ENCODE measurements around the gene CDK2AP2.
"Not testable (repeated sequence)": the region's sequence is repeated elsewhere in the genome, so short reads cannot be mapped to it uniquely, and the experiment has no call there.

Gene CDK2AP2

DNA sequence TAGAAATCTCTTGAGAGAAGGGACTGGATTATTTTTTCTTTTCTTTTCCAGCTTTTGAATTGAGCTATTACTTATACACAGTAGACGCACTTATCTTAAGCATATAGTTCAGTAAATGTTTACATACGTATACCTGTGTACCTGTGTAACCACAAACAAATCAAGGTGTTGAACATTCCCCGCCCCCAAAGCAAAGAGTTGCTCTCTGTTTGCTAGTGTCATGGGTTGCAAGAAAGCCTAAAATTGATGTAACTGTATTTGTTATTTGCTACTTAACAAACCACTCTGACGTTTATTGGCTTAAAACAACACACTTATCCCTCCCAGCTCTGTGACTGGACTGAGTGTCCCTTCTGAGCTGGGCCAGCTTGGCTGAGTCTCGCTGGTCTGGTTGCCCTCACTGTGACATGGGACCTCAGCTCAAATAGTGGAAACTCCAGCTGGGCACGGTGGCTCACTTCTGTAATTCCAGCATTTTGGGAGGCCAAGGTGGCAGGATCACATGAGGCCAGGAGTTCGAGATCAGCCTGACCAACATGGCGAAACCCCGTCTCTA, 40.7 kb upstream of the CDK2AP2 start:
- Histone ChIP-seq H4K20me1 (ENCODE audit: low read depth, low read length) (no peaks in the 10 kb centered on the region), H3K9me2 (replicated peaks; ENCODE audit: insufficient read depth, low read length) (no peaks in the 10 kb centered on the region), H3K79me2 (ENCODE audit: insufficient read depth, low read length) (no peaks in the 10 kb centered on the region), H3K27me3 (ENCODE audit: low read length) (no peaks in the 10 kb centered on the region), H3K27ac (ENCODE audit: low read depth, low read length) (no peak overlapping the region), H3K9ac (ENCODE audit: low read length) (no peak overlapping the region), H3K4me2 (ENCODE audit: low read depth, low read length, poor library complexity, severe bottlenecking) (no peak overlapping the region), H3K9me3 (ENCODE audit: insufficient read depth, low read length) (peaks cover 15% of the 10 kb centered on the region; the same call in 1 of the 2 replicates), H3K4me3 (ENCODE audit: insufficient read depth, low read length, poor library complexity, severe bottlenecking) (no peak overlapping the region), H3K36me3 (ENCODE audit: low read length) (no peaks in the 10 kb centered on the region), H2AFZ (ENCODE audit: low read depth, low read length, severe bottlenecking) (no peak overlapping the region), H3F3A (ENCODE audit: insufficient read depth) (no peaks in the 10 kb centered on the region)
- TF ChIP-seq, protein P1, sequence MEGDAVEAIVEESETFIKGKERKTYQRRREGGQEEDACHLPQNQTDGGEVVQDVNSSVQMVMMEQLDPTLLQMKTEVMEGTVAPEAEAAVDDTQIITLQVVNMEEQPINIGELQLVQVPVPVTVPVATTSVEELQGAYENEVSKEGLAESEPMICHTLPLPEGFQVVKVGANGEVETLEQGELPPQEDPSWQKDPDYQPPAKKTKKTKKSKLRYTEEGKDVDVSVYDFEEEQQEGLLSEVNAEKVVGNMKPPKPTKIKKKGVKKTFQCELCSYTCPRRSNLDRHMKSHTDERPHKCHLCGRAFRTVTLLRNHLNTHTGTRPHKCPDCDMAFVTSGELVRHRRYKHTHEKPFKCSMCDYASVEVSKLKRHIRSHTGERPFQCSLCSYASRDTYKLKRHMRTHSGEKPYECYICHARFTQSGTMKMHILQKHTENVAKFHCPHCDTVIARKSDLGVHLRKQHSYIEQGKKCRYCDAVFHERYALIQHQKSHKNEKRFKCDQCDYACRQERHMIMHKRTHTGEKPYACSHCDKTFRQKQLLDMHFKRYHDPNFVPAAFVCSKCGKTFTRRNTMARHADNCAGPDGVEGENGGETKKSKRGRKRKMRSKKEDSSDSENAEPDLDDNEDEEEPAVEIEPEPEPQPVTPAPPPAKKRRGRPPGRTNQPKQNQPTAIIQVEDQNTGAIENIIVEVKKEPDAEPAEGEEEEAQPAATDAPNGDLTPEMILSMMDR (IDR thresholded peaks at IDR 0.05; ENCODE audit: insufficient read depth, low read length, poor library complexity, severe bottlenecking), result no peak
- no peak for TF ChIP-seq EZH2phosphoT487 (conservative IDR thresholded peaks at IDR 0.05; ENCODE audit: low read length)

DNA sequence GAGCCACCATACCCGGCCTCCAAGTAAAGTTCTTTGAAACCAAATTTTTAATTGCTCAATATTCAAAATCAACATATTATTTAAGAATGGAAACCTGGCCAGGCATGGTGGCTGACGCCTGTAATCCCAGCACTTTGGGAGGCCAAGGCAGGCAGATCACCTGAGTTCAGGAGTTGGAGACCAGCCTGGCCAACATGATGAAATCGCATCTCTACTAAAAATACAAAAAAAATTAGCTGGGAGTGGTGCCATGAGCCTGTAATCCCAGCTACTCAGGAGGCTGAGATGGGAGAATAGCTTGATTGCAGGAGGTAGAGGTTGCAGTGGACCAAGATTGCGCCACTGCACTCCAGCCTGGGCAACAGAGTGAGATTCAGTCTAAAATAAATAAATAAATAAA, 40.1 kb upstream of the CDK2AP2 start:
- not testable (repeated sequence) for H3F3A ChIP-seq (ENCODE audit: insufficient read depth); H3K4me3 ChIP-seq (ENCODE audit: insufficient read depth, low read length, poor library complexity, severe bottlenecking); H2AFZ ChIP-seq (ENCODE audit: low read depth, low read length, severe bottlenecking); H3K4me2 ChIP-seq (ENCODE audit: low read depth, low read length, poor library complexity, severe bottlenecking); H3K79me2 ChIP-seq (ENCODE audit: insufficient read depth, low read length); H3K27ac ChIP-seq (ENCODE audit: low read depth, low read length); H3K27me3 ChIP-seq (ENCODE audit: low read length); H4K20me1 ChIP-seq (ENCODE audit: low read depth, low read length); H3K36me3 ChIP-seq (ENCODE audit: low read length); H3K9me2 ChIP-seq (replicated peaks; ENCODE audit: insufficient read depth, low read length); H3K9ac ChIP-seq (ENCODE audit: low read length)
- H3K9me3 ChIP-seq (ENCODE audit: insufficient read depth, low read length), result peaks cover 15% of the 10 kb centered on the region; the same call in 1 of the 2 replicates

GRCh38 chr11:67545280-67545679, 37.3 kb upstream of the CDK2AP2 start:
- no peaks in the 10 kb centered on the region for H4K20me1 ChIP-seq (ENCODE audit: low read depth, low read length)
- no peak overlapping the region for H3K9ac ChIP-seq (ENCODE audit: low read length)
- H3K36me3 ChIP-seq (ENCODE audit: low read length), result no peaks in the 10 kb centered on the region
- no peaks in the 10 kb centered on the region for H3K9me2 ChIP-seq (replicated peaks; ENCODE audit: insufficient read depth, low read length)
- TF ChIP-seq, protein P1 (IDR thresholded peaks at IDR 0.05; ENCODE audit: insufficient read depth, low read length, poor library complexity, severe bottlenecking), result no peak
- TF ChIP-seq EZH2phosphoT487 (conservative IDR thresholded peaks at IDR 0.05; ENCODE audit: low read length), result no peak
- no peak overlapping the region for H2AFZ ChIP-seq (ENCODE audit: low read depth, low read length, severe bottlenecking)
- no peak overlapping the region for H3K4me3 ChIP-seq (ENCODE audit: insufficient read depth, low read length, poor library complexity, severe bottlenecking)
- no peak overlapping the region for H3K4me2 ChIP-seq (ENCODE audit: low read depth, low read length, poor library complexity, severe bottlenecking)
- H3K27me3 ChIP-seq (ENCODE audit: low read length), result no peaks in the 10 kb centered on the region
- H3K9me3 ChIP-seq (ENCODE audit: insufficient read depth, low read length), result no peaks in the 10 kb centered on the region
- H3K27ac ChIP-seq (ENCODE audit: low read depth, low read length), result no peak overlapping the region
- no peaks in the 10 kb centered on the region for H3F3A ChIP-seq (ENCODE audit: insufficient read depth)
- no peaks in the 10 kb centered on the region for H3K79me2 ChIP-seq (ENCODE audit: insufficient read depth, low read length)

DNA sequence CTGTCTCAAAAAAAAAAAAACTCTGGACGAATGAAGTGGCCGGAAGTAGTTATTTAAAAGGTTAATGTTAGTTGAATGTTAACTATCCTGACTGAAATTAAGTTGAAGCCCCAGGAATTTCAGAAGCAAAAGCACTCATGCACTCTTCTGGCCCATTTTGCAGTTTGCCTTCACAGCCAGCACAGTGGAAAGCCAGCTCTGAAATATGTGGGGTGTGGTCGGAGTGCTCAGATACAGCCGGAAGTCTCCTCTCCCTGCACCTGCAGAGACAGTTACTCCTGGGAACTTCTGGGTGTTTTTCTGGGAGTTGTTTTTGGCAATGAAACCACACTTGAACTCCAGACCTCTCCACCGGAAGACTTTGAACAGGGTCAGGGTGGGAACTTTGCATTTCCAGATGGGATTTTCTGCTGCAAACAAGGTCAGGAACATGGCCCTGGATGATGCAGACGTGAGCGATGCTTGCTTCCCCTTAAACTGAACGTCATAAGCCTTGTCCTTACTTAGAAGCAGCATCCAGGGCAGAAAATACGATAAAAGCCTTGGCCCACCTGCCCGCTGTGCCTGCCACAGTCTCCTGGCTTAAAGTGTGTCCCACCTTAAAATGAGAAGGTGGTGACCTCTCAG, 36.8 kb upstream of the CDK2AP2 start:
- H3K27me3 ChIP-seq (ENCODE audit: low read length), result no peaks in the 10 kb centered on the region
- H3K79me2 ChIP-seq (ENCODE audit: insufficient read depth, low read length), result no peaks in the 10 kb centered on the region
- no peak overlapping the region for H3K9ac ChIP-seq (ENCODE audit: low read length)
- H3K9me3 ChIP-seq (ENCODE audit: insufficient read depth, low read length), result no peaks in the 10 kb centered on the region
- no peaks in the 10 kb centered on the region for H3K36me3 ChIP-seq (ENCODE audit: low read length)
- H3K4me2 ChIP-seq (ENCODE audit: low read depth, low read length, poor library complexity, severe bottlenecking), result no peak overlapping the region
- H4K20me1 ChIP-seq (ENCODE audit: low read depth, low read length), result no peaks in the 10 kb centered on the region
- no peaks in the 10 kb centered on the region for H3F3A ChIP-seq (ENCODE audit: insufficient read depth)
- H3K27ac ChIP-seq (ENCODE audit: low read depth, low read length), result no peak overlapping the region
- H2AFZ ChIP-seq (ENCODE audit: low read depth, low read length, severe bottlenecking), result no peak overlapping the region
- TF ChIP-seq EZH2phosphoT487 (conservative IDR thresholded peaks at IDR 0.05; ENCODE audit: low read length), result no peak
- TF ChIP-seq, protein P1 (IDR thresholded peaks at IDR 0.05; ENCODE audit: insufficient read depth, low read length, poor library complexity, severe bottlenecking), result no peak
- H3K9me2 ChIP-seq (replicated peaks; ENCODE audit: insufficient read depth, low read length), result no peaks in the 10 kb centered on the region
- H3K4me3 ChIP-seq (ENCODE audit: insufficient read depth, low read length, poor library complexity, severe bottlenecking), result no peak overlapping the region
